ENCODE results near the gene OR13C4. TPM values are rescaled to one million over a fixed set of nuclear protein-coding genes. Genes with fewer than 3 reads are reported as not detected.

OR13C4 gene
- polyA plus RNA-seq, 1 donor from 2014 or later, result not detected

DNA sequence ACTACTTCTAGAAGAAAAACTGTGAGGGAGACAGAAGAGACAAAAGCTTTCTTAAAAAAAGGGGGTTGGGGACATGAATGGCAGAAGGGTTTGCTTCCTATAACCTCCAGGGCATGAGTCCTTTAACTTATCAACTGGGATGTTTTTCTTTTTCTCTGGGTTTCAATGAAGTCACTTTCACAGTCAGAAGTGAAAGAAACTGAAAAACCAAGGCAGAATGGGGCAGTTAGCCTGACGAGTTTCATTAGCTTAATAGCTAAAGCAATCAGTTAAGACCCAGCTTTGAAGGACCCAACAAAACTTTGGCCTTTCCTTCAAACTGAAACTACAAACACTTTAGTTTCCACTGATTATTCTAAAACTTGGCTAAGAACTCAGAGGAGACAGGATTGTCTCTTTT is 37.3 kb upstream of the OR13C4 start:
- Histone ChIP-seq H2AFZ (ENCODE audit: low read depth, low read length) (no peak overlapping the region), H3K36me3 (ENCODE audit: insufficient read depth, low read length) (no peaks in the 10 kb centered on the region), H3K9ac (ENCODE audit: low read length) (no peak overlapping the region), H3K9me2 (ENCODE audit: insufficient read depth, low read length) (no peaks in the 10 kb centered on the region), H3K27me3 (ENCODE audit: insufficient read depth, low read depth, low read length) (no peaks in the 10 kb centered on the region), H3K27ac (ENCODE audit: low read length) (no peak overlapping the region), H3K9me3 (ENCODE audit: low read length) (no peaks in the 10 kb centered on the region), H3K4me3 (ENCODE audit: low read length) (no peak overlapping the region), H4K20me1 (ENCODE audit: insufficient read depth) (no peaks in the 10 kb centered on the region), H3K79me2 (replicated peaks; ENCODE audit: insufficient read depth, low read length) (no peaks in the 10 kb centered on the region), H3K4me2 (ENCODE audit: low read length) (no peak overlapping the region), H3F3A (ENCODE audit: insufficient read depth, low read length, poor library complexity, severe bottlenecking) (no peaks in the 10 kb centered on the region)
- no peak for TF ChIP-seq TAF1 (IDR thresholded peaks at IDR 0.05; ENCODE audit: low read depth)
- no peak for TF ChIP-seq SMC3 (conservative IDR thresholded peaks at IDR 0.05; ENCODE audit: poor library complexity)
- no peak for TF ChIP-seq EZH2 (IDR thresholded peaks at IDR 0.05; ENCODE audit: borderline replicate concordance, insufficient read depth, low read length, poor library complexity, severe bottlenecking)
- TF ChIP-seq POLR2AphosphoS5 (IDR thresholded peaks at IDR 0.05), result no peak
- TF ChIP-seq RAD21 (conservative IDR thresholded peaks at IDR 0.05), result no peak
- TF ChIP-seq, protein P1, sequence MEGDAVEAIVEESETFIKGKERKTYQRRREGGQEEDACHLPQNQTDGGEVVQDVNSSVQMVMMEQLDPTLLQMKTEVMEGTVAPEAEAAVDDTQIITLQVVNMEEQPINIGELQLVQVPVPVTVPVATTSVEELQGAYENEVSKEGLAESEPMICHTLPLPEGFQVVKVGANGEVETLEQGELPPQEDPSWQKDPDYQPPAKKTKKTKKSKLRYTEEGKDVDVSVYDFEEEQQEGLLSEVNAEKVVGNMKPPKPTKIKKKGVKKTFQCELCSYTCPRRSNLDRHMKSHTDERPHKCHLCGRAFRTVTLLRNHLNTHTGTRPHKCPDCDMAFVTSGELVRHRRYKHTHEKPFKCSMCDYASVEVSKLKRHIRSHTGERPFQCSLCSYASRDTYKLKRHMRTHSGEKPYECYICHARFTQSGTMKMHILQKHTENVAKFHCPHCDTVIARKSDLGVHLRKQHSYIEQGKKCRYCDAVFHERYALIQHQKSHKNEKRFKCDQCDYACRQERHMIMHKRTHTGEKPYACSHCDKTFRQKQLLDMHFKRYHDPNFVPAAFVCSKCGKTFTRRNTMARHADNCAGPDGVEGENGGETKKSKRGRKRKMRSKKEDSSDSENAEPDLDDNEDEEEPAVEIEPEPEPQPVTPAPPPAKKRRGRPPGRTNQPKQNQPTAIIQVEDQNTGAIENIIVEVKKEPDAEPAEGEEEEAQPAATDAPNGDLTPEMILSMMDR (IDR thresholded peaks at IDR 0.05; ENCODE audit: poor library complexity, severe bottlenecking), result no peak
- no peak for TF ChIP-seq EP300 (conservative IDR thresholded peaks at IDR 0.05; ENCODE audit: poor library complexity, severe bottlenecking)
- TF ChIP-seq MXI1 (conservative IDR thresholded peaks at IDR 0.05; ENCODE audit: poor library complexity, severe bottlenecking), result no peak
- TF ChIP-seq, protein P2, sequence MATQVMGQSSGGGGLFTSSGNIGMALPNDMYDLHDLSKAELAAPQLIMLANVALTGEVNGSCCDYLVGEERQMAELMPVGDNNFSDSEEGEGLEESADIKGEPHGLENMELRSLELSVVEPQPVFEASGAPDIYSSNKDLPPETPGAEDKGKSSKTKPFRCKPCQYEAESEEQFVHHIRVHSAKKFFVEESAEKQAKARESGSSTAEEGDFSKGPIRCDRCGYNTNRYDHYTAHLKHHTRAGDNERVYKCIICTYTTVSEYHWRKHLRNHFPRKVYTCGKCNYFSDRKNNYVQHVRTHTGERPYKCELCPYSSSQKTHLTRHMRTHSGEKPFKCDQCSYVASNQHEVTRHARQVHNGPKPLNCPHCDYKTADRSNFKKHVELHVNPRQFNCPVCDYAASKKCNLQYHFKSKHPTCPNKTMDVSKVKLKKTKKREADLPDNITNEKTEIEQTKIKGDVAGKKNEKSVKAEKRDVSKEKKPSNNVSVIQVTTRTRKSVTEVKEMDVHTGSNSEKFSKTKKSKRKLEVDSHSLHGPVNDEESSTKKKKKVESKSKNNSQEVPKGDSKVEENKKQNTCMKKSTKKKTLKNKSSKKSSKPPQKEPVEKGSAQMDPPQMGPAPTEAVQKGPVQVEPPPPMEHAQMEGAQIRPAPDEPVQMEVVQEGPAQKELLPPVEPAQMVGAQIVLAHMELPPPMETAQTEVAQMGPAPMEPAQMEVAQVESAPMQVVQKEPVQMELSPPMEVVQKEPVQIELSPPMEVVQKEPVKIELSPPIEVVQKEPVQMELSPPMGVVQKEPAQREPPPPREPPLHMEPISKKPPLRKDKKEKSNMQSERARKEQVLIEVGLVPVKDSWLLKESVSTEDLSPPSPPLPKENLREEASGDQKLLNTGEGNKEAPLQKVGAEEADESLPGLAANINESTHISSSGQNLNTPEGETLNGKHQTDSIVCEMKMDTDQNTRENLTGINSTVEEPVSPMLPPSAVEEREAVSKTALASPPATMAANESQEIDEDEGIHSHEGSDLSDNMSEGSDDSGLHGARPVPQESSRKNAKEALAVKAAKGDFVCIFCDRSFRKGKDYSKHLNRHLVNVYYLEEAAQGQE (IDR thresholded peaks at IDR 0.05; ENCODE audit: borderline replicate concordance), result no peak

DNA sequence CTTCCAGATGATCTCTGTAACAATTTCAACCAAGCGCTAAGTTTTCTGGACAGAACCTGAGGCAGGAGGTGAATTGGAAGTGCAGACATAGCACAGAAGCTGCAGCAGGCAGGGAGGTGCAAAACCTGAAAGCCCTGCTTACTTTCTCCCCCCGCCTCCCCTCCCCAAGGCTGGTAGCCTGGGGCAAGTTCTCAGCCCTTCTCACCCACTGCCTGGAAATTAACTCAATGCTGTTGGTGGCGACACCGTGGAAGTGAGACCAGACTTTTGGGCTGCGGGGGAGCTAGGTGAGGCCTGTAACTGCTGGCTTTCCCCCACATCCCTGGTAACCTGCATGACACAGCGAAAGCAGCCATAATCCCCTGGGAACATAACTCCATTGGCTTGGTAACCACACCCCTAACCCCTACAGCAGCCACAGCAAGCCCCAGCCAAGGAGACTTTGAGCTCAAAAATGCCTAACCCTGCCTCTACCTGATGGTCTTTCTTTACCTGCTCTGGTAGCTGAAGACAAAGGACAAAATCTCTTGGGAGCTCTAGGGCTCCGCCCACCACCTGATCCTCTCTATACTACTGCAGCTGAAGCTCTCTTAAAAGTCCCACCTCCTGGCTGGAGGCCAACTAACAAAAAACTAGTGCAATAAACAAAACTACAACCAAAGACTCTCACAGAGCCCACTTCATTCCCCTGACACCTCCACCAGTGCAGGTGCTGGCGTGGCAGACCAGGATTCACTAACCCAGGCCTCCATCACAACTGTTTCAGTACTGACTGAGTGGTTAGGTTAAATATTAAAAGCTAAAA is 30.0 kb upstream of the OR13C4 start:
- Histone ChIP-seq H3K36me3 (ENCODE audit: insufficient read depth, low read length) (no peaks in the 10 kb centered on the region), H3K79me2 (replicated peaks; ENCODE audit: insufficient read depth, low read length) (no peaks in the 10 kb centered on the region), H3F3A (ENCODE audit: insufficient read depth, low read length, poor library complexity, severe bottlenecking) (no peaks in the 10 kb centered on the region), H3K9me3 (ENCODE audit: low read length) (no peaks in the 10 kb centered on the region), H3K4me2 (ENCODE audit: low read length) (no peak overlapping the region), H4K20me1 (ENCODE audit: insufficient read depth) (no peaks in the 10 kb centered on the region), H3K27ac (ENCODE audit: low read length) (no peak overlapping the region), H3K27me3 (ENCODE audit: insufficient read depth, low read depth, low read length) (no peaks in the 10 kb centered on the region), H3K4me3 (ENCODE audit: low read length) (no peak overlapping the region), H3K9me2 (ENCODE audit: insufficient read depth, low read length) (no peaks in the 10 kb centered on the region), H2AFZ (ENCODE audit: low read depth, low read length) (no peak overlapping the region), H3K9ac (ENCODE audit: low read length) (no peak overlapping the region)
- TF ChIP-seq POLR2AphosphoS5 (IDR thresholded peaks at IDR 0.05), result no peak
- TF ChIP-seq, protein P2 (IDR thresholded peaks at IDR 0.05; ENCODE audit: borderline replicate concordance), result no peak
- no peak for TF ChIP-seq EZH2 (IDR thresholded peaks at IDR 0.05; ENCODE audit: borderline replicate concordance, insufficient read depth, low read length, poor library complexity, severe bottlenecking)
- no peak for TF ChIP-seq MXI1 (conservative IDR thresholded peaks at IDR 0.05; ENCODE audit: poor library complexity, severe bottlenecking)
- TF ChIP-seq EP300 (conservative IDR thresholded peaks at IDR 0.05; ENCODE audit: poor library complexity, severe bottlenecking), result no peak
- no peak for TF ChIP-seq SMC3 (conservative IDR thresholded peaks at IDR 0.05; ENCODE audit: poor library complexity)
- TF ChIP-seq, protein P1 (IDR thresholded peaks at IDR 0.05; ENCODE audit: poor library complexity, severe bottlenecking), result no peak
- no peak for TF ChIP-seq TAF1 (IDR thresholded peaks at IDR 0.05; ENCODE audit: low read depth)
- TF ChIP-seq RAD21 (conservative IDR thresholded peaks at IDR 0.05), result no peak
